LHCN-M2 (cell line): ENCODE data around the gene BPIFB2. TPM values are rescaled to one million over a fixed set of nuclear protein-coding genes. Genes with fewer than 3 reads are reported as not detected.

ENCODE experiments used
- DNase-seq: peaks from one replicate; pipeline ENCODE4 v3.0.0-alpha.2; 2012; ENCODE audit warnings: low read depth
- total RNA-seq: library from RNA; depleted of rRNA; stranded (reverse); fragments of >200 nt; gene quantifications from 2 replicates; pipeline ENCODE4 v1.2.3, GENCODE V29; 2014; rRNA removed

The BPIFB2 gene
- total RNA-seq, 1 experiment from 2014 or later, result not detected

GRCh38 chr20:33067806-33068205, 60.3 kb downstream of the BPIFB2 start:
- DNase-seq, result no peak

- DNase-seq, result no peak
These were observed 60.9 kb downstream of the BPIFB2 start for GRCh38 chr20:33068251-33068939.

- no peak for DNase-seq
These were observed 62.2 kb downstream of the BPIFB2 start for GRCh38 chr20:33069673-33070072.

- DNase-seq, result no peak
These were observed 62.9 kb downstream of the BPIFB2 start for GRCh38 chr20:33070111-33071053.

DNA sequence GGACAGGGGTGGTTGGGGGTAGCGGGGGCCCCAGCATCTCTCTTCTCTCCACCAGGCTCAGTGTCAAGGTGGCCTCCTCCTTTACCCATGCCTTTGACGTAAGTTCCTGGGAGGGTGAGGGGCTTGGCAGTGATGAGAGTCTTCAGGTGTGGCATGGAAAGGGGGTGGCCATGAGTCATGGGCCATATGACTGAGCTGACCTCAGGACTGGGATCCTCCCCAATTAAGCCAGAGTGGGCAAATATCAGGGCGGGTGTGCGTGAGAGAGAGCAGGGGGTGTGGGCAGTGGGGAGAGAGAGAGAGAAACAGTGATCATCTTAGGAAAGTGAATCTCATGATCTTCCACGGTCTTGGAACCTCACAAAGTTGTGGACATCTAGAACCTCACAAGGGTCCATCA, 63.7 kb downstream of the BPIFB2 start:
- no peak for DNase-seq

DNA sequence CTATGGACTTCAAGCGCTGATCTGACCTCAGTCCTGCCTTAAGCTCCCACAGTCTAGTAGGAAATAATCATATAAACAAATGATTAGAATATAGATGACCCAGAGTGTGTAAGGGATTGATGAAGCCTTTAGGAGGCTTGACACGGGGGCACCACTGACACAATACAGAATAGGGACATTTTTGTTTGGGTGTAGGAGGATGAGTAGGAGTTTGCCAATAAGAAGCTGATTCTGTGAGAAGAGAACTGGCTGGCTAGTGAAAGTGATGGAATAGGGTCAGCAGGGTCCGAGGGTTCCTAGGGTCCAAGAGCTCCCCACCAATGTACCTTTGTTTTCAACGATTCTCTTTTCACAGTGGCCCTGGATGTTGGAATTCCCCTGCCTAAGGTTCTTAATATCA, 64.9 kb downstream of the BPIFB2 start:
- DNase-seq, result no peak

- DNase-seq, result no peak
These were observed 65.3 kb downstream of the BPIFB2 start for GRCh38 chr20:33072813-33073212.

Other genes with a start within 250 kb of the BPIFB2 start
- 1.2 TPM in 2 replicates for gene DNMT3B, start 245.3 kb upstream of the BPIFB2 start, total RNA-seq
- gene MAPRE1, start 187.8 kb upstream of the BPIFB2 start, total RNA-seq, result 152 and 158 TPM in 2 replicates
- 0.17 TPM in 1 of 2 replicates, not detected in the other for gene EFCAB8, start 148.8 kb upstream of the BPIFB2 start, total RNA-seq
- gene SUN5, start 3.3 kb upstream of the BPIFB2 start, total RNA-seq, result not detected in 2 replicates
- gene BPIFB6, start 23.9 kb downstream of the BPIFB2 start, total RNA-seq, result not detected in 2 replicates
- not detected in 2 replicates for gene BPIFB3, start 46.2 kb downstream of the BPIFB2 start, total RNA-seq
- not detected in 2 replicates for gene BPIFB4, start 71.9 kb downstream of the BPIFB2 start, total RNA-seq
- not detected in 2 replicates for gene BPIFA2, start 160.5 kb downstream of the BPIFB2 start, total RNA-seq
- not detected in 2 replicates for gene BPIFA3, start 209.6 kb downstream of the BPIFB2 start, total RNA-seq
- gene BPIFA1, start 228.3 kb downstream of the BPIFB2 start, total RNA-seq, result not detected in 2 replicates